Measurements from ENCODE around the gene IL15RA. TPM values are rescaled to one million over a fixed set of nuclear protein-coding genes. Genes with fewer than 3 reads are reported as not detected.

IL15RA gene
- total RNA-seq, 1 donor from 2014 or later, result 23.1 TPM

DNA sequence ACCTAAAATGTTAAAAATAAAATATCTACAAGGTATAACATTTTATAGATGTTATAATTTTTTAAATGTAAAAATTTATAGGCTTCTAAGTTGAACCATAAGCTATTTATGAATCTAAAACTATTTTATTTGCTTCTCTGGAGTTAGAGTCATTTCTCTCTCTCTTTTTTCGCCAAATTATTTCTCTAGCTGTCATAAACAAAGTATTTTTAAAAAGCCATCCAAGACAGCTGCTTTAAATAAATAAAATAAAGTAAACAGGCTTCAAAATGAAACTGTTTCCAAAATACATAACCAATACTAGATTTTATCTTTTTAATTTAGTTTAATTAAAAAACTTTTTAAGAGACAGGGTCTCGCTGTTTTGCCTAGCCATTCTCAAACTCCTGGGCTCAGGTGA, 12.4 kb upstream of the IL15RA start:
- DNase-seq (ENCODE audit: low read depth), result no peak
- H3K4me3 ChIP-seq (ENCODE audit: low read depth, low read length), result no peak overlapping the region
- no peaks in the 10 kb centered on the region for H3K27me3 ChIP-seq (ENCODE audit: control insufficient read depth, insufficient read depth, low read length)
- TF ChIP-seq CTCF (IDR thresholded peaks at IDR 0.05; ENCODE audit: insufficient read depth, low read length, poor library complexity, severe bottlenecking), result no peak
- H3K36me3 ChIP-seq (ENCODE audit: control insufficient read depth, insufficient read depth, low read length), result no peaks in the 10 kb centered on the region

DNA sequence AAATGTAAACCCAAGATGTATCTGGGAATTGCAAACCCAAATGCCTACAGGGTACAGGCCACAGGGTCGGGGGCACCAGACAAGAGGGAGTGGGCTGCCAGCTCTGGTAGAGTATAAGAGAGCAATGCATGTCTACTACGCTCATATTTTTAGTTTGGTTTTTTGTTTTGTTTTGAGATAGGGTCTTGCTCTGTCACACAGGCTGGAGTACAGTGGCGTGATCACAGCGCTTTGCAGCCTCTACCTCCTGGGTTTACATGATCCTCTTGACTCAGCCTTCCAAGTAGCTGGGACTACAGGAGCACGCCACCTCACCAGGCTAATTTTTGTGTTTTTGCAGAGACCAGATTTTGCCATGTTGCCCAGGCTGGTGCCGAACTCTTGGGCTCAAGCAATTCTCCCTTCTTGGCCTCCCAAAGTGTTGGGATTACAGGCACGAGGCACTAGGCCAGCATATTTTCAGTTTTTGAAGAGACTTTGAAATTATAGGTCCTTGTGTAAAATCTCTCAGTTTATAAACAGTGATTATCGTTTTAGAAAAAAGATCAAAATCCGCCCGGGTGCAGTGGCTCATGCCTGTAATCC, 11.1 kb upstream of the IL15RA start:
- no peaks in the 10 kb centered on the region for H3K36me3 ChIP-seq (ENCODE audit: control insufficient read depth, insufficient read depth, low read length)
- DNase-seq (ENCODE audit: low read depth), result no peak
- no peak overlapping the region for H3K4me3 ChIP-seq (ENCODE audit: low read depth, low read length)
- TF ChIP-seq CTCF (IDR thresholded peaks at IDR 0.05; ENCODE audit: insufficient read depth, low read length, poor library complexity, severe bottlenecking), result no peak
- no peaks in the 10 kb centered on the region for H3K27me3 ChIP-seq (ENCODE audit: control insufficient read depth, insufficient read depth, low read length)

DNA sequence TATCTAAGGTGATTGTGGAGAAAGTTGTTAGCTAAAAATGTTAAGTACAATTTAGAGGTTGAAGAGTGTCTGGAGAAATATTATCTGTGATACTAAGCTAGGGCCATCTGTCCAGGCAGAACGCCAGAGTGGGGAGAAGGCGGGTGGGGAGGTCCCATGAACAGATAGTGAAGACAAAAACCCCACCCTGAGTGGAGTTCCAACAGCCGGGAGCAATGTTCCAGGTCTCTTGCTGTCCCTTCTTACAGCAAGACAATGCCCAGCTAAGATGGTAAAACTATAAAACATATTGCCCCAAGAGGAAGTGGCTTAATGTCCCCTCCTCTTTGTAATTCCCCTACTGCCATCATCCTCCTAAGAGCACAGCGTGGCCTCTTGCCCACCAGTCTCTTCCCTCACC, 10.4 kb upstream of the IL15RA start:
- DNase-seq (ENCODE audit: low read depth), result no peak
- Histone ChIP-seq H3K4me3 (ENCODE audit: low read depth, low read length) (no peak overlapping the region), H3K27me3 (ENCODE audit: control insufficient read depth, insufficient read depth, low read length) (no peaks in the 10 kb centered on the region), H3K36me3 (ENCODE audit: control insufficient read depth, insufficient read depth, low read length) (no peaks in the 10 kb centered on the region)
- no peak for TF ChIP-seq CTCF (IDR thresholded peaks at IDR 0.05; ENCODE audit: insufficient read depth, low read length, poor library complexity, severe bottlenecking)

DNA sequence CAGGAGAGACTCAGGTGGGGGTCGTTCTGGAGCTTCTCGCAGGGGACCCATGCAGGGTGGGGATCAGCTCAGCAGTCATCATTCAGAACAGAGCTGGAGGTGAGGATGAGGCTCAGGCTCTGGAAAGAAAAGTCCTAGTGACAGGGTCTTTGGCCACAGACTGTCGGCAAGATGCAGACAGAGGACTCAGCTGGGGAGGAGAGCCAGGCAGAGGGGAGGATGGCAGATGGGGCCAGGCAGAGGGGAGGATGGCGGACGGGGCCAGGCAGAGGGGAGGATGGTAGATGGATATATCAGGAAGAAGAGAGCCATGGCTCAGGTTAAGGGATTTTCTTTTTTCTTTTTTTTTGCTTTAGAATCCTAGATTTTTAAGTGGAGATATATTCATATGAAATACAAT, 7.7 kb upstream of the IL15RA start:
- DNase-seq (ENCODE audit: low read depth), result no peak
- Histone ChIP-seq H3K36me3 (ENCODE audit: control insufficient read depth, insufficient read depth, low read length) (no peaks in the 10 kb centered on the region), H3K27me3 (ENCODE audit: control insufficient read depth, insufficient read depth, low read length) (no peaks in the 10 kb centered on the region), H3K4me3 (ENCODE audit: low read depth, low read length) (no peak overlapping the region)
- TF ChIP-seq CTCF (IDR thresholded peaks at IDR 0.05; ENCODE audit: insufficient read depth, low read length, poor library complexity, severe bottlenecking), result no peak

DNA sequence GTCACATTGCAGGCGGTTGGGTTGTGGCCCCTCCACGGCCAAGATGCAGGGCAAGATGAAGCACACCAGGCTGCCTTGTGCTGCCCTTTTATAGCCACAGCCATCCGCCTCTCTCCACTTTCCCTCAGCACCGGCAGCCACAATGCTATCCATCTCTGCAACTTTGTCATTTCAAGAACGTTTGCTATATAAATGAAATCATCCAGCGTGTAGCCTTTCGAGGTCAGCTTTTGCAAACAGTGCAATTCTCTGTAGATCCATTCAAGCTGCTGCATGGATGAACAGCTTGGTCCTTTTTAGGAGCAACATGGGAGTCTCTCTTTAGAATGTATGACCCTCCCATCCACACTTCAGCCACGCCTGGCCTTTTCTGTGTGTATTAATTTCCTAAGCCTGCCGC, 6.4 kb upstream of the IL15RA start:
- no peak for DNase-seq (ENCODE audit: low read depth)
- no peak for TF ChIP-seq CTCF (IDR thresholded peaks at IDR 0.05; ENCODE audit: insufficient read depth, low read length, poor library complexity, severe bottlenecking)
- H3K36me3 ChIP-seq (ENCODE audit: control insufficient read depth, insufficient read depth, low read length), result no peaks in the 10 kb centered on the region
- no peak overlapping the region for H3K4me3 ChIP-seq (ENCODE audit: low read depth, low read length)
- H3K27me3 ChIP-seq (ENCODE audit: control insufficient read depth, insufficient read depth, low read length), result no peaks in the 10 kb centered on the region

DNA sequence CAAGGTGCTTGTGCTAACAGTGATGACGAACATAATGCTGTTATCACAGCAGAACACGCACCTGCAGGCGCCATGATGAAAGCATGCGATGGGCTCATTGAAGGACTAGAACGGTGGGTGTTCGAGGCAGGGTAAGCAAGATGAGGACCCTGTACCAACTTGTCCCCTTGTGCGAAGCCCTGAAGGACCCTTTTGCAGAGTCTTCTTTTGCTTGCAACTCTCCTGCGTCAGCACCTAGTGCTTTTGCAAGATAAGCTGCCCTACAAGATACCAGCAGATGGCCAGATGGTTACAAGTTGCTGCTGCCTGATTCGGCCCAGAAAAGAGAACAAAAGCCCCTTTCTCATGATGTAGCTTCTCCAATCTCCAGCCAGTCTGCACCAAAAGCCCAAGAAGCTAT, 4.2 kb upstream of the IL15RA start:
- no peak for TF ChIP-seq CTCF (IDR thresholded peaks at IDR 0.05; ENCODE audit: insufficient read depth, low read length, poor library complexity, severe bottlenecking)
- no peak for DNase-seq (ENCODE audit: low read depth)
- Histone ChIP-seq H3K27me3 (ENCODE audit: control insufficient read depth, insufficient read depth, low read length) (no peaks in the 10 kb centered on the region), H3K36me3 (ENCODE audit: control insufficient read depth, insufficient read depth, low read length) (no peaks in the 10 kb centered on the region), H3K4me3 (ENCODE audit: low read depth, low read length) (no peak overlapping the region)
